Right kidney (tissue), 1 donor: Measurements from ENCODE around the gene PATJ.
"Not testable (repeated sequence)": the region's sequence is repeated elsewhere in the genome, so short reads cannot be mapped to it uniquely, and the experiment has no call there.

Source experiments
- DNase-seq: peaks from one replicate; pipeline ENCODE4 v3.0.0-alpha.2; 2016

PATJ gene

DNA sequence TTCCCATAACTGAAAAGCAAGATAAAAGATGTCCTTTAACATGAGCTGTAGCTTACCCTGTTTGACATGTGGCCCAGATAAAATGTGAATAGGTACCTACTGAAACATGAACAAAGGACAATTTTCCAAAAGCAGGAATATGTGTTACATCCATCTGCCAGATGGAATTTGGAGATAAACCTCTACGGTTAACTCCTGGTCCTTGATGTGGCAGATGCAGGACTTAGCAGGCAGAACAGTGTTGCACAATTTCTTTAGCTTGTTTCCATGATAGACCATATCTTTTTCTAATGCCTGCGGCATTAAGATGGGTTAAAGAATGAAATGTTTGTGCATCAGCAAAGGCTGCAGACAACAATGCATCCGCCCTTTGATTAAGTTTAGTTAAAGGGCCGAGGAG lies 437.8 kb downstream of the PATJ start:
- not testable (repeated sequence) for DNase-seq

DNA sequence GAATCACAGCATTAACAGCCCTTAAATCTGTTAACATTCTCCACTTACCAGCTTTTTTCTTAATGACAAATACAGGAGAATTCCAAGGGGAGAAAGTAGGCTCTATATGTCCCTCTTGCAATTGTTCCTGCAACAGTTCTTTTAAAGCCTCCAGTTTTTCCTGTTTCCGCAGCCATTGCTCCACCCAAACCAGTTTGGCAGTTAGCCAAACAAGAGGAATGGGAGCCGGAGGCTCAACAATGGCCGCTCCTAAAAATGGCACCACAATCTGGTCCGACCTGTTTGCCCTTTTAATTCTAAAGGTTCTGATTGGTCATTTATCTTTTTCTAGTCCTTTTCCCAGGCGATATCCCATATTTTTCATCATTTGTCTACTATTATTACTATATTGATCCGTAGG lies 438.4 kb downstream of the PATJ start:
- DNase-seq = no peak

DNA sequence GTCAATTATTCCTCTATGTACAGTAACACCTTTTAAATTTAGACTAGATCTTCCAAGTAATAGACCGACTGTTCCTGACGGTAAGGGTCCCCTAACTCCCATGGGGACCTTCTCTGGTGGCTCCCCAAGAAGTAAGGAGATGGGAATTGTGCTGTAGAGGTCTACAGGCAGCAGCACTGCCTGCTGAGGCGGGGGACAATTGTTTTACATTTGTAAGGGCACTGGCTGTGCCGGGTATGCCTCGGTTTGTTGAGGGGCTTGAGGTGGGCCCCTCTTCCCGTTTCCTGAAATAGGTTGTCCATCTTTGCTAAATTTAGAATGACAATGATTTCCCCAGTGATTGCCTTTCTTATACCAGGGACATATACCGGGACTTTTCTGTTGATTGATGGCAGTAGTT lies 439.3 kb downstream of the PATJ start:
- DNase-seq = no peak

DNA sequence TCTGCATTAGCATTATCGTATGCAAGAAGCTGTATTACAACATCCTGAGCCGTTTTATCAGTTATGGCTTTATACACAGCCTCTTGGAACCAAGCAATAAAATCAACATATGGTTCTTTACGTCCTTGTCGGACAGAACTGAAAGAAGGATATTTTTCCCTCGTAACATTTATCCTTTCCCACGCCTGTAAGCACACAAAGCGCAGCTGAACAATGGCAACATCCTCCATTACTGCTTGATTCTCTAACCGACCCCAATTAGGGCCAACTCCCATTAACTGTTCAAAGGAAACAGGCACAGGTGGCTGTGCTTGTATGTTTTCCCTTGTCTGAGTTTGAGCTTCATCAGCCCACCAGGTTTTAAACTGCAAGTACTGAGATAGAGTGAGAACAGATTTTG lies 439.9 kb downstream of the PATJ start:
- DNase-seq = not testable (repeated sequence)

DNA sequence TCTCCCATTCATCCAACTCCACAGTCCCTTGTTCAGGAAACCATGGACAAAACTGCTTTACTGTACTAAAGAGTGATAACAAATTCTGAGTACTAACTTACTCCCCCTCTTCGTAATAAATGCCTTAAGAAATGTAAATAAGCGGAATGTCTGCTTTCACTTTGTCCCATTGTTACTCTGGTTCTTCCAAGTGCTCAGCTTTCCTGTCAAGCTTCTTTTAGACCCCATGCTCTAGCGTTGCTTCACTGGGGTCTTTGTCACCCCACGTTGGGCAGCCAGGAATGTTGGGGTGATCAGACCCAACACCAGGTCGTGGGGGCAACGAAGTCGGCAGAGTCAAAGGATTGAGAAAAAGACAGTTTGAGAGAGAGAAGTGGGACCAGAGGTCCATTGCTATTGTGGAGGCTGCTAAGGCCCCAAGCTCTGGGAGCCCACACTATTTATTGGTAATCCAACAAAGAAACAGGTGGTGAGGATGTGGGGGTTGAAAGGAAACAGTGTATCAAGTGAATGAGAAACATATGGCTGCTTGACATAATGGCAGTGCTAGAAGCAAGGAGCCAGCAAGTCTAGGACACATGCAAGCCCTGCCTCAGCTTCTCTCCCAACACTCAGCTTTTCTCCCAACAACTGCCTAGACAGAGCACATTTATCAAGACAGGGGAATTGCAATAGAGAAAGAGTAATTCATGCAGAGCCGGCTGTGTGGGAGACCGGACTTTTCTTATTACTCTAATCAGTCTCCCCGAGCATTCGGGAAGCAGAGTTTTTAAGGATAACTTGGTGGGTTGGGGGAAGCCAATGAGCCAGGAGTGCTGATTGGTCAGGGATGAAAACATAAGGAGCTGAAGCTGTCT lies 441.1 kb downstream of the PATJ start:
- peak; percentile 29 for DNase-seq

DNA sequence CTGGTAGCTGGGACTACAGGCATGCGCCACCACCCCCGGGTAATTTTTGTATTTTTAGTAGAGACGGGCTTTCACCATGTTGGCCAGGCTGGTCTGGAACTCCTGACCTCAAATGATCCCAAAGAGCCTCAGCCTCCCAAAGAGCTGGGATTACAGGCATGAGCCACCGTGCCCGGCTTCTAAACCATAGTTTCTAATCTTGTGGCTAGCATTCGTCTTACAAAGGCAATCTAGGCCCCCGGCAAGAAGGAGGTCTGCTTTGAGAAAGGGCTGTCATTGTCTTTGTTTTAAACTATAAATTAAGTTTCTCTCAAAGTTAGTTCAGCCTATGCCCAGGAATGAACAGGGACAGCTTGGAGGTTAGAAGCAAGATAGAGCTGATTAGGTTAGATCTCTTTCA lies 442.1 kb downstream of the PATJ start:
- no peak for DNase-seq

DNA sequence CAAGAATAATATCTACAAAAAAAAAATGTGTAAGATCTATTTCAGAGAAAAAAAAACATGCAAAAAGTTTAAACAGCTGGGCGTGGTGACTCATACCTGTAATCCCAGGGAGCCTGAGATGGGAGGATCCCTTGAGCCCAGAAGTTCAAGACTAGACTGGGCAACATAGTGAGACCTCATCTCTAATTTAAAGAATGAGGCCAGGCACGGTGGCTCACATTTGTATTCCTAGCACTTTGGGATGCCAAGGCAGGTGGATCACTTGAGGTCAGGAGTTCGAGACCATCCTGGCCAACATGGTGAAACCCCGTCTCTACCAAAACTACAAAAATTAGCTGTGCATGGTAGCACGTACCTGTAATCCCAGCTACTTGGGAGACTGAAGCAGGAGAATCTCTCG lies 443.0 kb downstream of the PATJ start:
- not testable (repeated sequence) for DNase-seq

DNA sequence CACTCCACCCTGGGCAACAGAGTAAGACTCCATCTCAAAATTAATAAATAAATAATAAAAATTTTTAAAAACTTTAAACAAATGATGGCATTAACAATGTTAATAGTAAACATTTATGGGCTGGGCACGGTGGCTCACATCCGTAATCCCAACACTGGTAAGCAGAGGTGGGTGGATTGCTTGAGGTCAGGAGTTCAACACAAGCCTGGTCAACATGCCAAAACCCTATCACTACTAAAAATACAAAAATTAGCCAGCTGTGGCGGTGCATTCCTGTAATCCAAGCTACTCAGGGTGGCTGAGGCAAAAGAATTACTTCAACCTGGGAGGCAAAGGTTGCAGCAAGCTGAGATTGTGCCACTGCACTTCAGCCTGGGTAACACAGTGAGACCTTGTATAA lies 443.4 kb downstream of the PATJ start:
- no peak for DNase-seq

DNA sequence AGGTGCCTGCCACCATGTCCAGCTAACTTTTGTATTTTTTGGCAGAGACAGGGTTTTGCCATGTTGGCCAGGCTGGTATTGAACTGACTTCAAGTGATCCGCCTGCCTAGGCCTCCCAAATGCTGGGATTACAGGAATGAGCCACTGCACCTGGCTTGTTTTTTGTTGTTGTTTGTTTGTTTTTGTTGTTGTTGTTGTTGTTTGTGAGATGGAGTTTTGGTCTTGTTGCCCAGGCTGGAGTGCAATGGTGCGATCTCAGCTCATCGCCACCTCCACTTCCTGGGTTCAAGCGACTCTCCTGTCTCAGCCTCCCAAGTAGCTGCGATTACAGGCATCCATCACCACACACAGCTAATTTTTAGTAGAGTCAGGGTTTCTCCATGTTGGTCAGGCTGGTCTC lies 445.3 kb downstream of the PATJ start:
- no peak for DNase-seq

DNA sequence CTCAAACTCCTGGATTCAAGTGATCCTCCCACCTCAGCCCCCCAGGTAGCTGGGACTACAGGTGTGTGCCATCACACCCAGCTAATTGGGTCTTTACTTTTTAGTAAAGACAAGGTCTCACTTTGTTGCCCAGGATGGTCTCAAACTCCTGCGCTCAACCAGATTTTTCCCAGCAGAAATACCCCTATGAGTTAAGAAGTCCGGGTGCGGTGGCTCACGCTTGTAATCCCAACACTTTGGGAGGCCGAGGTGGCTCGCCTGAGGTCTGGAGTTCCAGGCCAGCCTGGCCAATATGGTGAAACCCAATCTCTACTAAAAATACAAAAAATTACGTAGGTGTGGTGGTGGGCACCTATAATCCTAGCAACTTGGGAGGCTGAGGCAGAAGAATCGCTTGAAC lies 445.8 kb downstream of the PATJ start:
- no peak for DNase-seq

DNA sequence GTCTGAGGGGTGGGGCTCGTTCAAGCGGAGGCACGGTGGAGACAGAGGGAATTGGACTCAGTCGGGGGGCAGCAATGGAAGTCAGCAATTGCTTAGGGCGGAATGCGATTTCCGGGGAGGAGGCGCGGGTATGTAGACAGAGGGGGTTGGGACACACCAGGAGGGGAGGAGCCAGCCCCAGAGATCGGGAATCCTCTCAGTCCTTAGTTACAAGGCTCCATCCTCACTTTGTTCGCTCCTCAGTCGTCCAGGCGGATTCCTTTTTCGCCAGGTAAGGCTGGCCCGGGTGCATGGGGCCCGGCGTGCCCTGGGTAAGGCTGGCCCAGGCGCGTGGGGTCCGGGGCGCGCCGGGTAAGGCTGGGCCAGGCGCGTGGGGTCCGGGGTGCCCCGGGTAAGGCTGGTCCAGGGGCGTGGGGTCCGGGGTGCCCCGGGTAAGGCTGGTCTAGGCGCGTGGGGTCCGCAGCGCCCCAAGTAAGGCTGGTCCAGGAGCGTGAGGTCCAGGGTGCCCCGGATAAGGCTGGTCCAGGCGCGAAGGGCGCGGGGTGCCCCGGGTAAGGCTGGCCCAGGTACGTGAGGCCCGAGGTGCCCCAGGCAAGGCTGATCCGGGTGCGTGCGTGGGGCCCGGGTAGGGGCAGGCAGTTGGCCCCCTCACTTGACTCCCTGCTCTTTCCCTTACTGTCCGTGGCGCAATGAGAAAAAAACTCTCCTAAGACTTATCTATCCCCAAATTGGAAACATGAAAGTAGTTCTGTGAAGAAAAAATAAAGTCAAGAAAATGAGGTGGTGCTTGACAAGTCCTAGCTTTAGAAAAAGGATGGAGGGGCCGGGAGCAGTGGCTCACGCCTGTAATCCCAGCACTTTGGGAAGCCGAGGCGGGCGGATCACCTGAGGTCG lies 452.6 kb downstream of the PATJ start, which contains the start of gene L1TD1:
Gene L1TD1, plus strand, starts transcription at position 199 of the 894 bp plus-strand sequence. CDS start 11,780 bp downstream, outside the sequence.
- peak; percentile 56 for DNase-seq

DNA sequence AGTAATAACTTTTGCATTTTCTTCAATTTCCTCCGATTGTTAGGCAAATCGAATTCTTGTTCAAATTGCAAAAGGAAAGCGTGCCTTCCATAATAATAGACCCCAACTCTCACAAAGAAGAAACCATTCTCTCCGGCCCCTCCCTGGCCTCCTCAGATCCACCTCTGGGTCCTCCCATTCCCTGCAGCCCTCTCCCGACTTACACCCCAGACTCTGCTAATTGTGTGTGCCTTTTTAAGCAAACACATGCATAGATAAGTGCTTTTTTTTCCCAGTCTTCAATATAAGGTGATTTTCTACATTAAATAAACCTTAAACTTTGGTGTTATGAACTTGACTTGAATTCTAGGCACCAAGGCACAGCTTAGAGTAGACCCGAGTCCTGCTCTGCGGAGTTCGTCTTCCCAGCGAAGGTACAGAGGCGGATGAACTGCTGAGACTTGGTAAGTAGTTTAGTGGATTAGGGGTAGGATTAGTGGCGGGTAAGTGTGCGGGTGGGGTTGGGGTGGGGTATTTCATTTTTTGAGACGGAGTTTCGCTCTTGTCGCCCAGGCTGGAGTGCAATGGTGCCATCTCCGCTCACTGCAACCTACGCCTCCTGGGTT lies 453.9 kb downstream of the PATJ start:
- DNase-seq = no peak

DNA sequence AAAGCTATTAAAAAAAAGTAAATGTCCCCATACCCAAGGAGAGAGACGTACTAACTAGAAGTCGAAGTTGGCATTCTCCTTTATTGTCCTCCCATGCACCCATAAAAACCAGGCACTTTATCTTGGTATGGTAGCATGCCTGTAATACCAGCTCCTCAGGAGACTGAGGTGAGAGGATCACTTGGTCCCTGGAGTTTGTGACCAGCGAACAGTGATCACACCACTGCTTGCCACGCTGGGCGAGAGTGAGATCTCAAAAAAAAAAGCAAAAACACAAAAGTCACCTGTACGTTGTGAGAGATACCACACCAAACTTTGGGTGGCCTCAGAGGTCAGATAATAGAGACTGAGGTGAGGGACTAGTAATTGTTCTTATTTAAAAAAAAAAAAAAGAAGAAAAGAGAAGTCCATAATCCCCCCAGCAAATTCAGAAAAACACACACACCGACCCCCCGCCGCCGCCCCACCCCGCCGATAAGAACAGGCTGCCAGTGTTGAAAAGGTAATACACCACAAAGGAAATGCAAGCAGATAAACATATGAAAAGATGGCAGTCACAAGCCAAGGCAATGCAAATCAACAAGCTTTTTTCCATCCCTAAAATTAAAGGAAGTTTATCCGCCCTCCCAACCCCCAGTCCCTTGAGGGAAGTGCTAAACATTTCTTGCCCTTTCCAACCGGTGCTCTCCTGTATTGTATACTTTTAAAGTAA lies 455.9 kb downstream of the PATJ start:
- DNase-seq = no peak

DNA sequence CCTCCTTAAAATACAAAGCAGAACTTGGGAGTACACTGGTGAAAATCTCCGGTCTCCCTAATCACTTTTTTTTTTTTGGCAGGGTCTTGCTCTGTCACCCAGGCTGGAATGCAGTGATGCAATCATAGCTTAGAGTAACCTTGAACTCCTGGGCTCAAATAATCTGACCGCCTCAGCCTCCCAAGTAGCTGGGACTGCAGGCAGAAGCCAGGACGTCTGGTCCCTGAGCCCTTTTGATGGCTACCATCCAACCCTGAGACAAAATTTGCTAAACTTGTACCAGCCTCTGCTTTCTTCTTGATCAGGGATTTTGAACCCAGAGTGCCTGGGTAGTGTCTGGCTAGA lies 456.5 kb downstream of the PATJ start:
- no peak for DNase-seq

DNA sequence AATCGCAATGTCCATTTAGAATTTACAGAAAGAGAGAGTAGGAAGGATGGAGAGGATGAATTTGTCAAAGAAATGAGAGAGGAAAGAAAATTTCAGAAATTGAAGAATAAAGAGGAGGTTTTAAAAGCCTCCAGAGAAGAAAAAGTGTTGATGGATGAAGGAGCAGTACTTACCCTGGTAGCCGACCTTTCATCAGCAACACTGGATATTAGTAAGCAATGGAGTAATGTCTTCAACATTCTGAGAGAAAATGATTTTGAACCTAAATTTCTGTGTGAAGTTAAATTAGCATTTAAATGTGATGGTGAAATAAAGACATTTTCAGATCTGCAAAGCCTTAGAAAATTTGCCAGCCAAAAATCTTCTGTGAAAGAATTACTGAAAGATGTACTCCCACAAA lies 464.9 kb downstream of the PATJ start:
- no peak for DNase-seq

DNA sequence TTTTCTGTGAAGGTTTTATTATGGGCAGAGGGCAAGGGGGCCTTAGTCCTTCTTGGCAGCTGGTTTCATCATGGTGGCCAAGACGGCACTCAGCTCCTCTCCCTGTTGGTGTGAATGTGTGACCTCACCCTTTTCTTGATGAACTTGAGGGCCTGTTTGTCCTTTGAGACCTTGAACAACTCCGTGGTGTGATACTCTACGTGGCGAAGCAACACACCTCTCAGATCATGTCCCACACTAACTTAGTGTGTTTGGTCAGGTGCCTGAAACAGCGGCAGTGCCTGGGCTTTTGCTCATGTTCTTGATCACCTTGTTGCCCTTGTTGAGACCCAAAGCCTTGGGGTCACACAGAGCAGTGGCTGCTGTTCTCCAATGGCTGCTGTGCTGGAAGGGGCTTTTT lies 465.8 kb downstream of the PATJ start:
- no peak for DNase-seq

DNA sequence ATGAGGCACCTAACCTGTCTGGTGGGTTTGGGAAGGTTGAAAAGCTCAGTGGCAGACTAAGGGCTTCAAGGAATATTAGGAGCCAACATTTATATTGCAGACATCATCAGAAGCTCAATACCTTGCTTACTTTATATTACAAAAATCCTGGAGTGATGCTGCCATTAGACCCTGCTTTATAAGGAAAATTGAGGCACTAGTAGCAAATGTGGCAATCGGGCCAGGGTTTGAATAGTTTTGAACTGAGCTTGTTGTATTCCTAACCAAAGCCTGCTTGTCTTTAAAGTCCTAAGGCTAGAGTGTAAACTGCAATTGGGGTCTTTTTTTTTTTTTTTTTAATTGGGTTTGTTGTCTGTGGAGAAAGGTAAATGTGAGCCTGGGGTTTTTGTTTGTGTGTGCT lies 466.7 kb downstream of the PATJ start:
- no peak for DNase-seq

DNA sequence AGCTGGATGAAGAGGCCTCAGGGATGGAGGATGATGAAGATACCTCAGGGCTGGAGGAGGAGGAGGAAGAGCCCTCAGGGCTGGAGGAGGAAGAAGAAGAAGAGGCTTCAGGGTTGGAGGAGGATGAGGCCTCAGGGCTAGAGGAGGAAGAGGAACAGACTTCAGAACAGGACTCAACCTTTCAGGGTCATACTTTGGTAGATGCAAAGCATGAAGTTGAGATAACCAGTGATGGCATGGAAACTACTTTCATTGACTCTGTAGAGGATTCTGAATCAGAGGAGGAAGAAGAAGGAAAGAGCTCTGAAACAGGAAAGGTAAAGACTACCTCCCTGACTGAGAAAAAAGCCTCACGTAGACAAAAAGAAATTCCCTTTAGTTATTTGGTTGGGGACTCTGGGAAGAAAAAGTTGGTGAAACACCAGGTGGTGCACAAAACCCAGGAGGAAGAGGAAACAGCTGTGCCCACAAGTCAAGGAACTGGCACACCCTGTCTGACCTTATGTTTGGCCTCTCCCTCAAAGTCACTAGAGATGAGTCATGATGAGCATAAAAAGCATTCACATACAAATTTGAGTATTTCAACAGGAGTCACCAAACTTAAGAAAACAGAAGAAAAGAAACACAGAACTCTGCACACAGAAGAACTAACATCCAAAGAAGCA lies 467.8 kb downstream of the PATJ start:
- no peak for DNase-seq

DNA sequence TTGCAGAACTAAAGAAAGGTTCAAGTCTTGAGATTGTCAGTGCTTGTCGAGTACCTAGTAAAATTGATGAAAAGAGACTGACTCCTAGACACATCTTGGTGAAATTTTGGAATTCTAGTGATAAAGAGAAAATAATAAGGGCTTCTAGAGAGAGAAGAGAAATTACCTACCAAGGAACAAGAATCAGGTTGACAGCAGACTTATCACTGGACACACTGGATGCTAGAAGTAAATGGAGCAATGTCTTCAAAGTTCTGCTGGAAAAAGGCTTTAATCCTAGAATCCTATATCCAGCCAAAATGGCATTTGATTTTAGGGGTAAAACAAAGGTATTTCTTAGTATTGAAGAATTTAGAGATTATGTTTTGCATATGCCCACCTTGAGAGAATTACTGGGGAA lies 468.7 kb downstream of the PATJ start:
- no peak for DNase-seq

DNA sequence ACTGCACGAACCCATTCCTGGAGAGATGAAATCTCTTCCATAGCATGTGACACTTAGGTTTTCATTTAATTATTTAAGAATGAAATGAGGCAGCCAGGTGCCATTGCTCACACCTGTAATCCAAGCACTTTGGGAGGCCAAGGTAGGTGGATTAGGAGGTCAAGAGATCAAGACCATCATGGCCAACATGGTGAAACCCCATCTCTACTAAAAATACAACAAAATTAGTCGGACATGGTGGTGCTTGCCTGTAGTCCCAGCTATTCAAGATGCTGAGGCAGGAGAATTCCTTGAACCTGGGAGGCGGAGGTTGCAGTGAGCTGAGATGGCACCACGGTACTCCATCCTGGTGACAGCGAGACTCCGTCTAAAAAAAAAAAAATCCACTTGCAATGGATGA lies 470.1 kb downstream of the PATJ start:
- no peak for DNase-seq

DNA sequence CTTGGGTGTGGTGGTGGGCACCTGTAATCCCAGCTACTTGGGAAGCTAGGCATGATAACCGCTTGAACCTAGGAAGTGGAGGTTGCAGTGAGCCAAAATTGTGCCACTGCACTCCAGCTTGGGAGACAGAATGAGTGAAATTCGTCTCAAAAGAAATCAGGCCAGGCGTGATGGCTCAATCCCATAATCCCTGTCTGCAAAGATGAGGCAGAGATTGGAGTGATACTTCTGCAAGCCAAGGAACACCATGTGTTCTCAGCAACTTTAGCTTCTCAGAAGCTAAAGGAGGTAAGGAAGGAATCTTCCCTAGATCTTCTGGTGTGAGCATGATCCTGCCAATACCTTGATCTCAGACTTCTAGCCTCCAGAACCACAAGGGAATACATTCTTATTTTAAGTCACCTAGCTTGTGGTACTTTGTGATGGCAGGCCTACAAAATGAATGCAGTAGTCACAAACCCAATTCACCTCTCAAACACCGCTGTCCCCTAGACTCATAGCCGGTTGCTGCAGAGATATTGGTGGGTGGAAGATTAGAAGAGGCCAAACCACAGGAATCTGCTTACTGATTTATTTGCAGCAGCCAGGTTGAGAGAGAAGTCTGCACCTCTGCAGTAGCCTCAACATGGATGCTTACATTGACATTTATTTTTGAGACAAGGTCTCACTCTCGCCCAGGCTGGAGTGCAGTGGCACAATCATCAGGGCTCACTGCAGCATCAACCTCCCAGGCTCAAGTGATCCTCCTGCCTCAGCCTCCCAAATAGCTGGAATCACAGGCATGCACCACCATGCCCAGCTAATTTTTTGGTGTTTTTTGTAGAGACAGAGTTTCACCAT lies 471.0 kb downstream of the PATJ start:
- DNase-seq = no peak
